Prostate gland (tissue), 2 donors: ENCODE measurements around the gene AURKA. TPM values are rescaled to one million over a fixed set of nuclear protein-coding genes. Genes with fewer than 3 reads are reported as not detected.

Experiments
- DNase-seq: peaks from one replicate; pipeline ENCODE4 v3.0.0-alpha.2; 2019; ENCODE audit warnings: low spot score
- H3K27ac ChIP-seq, 2 donors: fragments of 200-600 bp; sonication (generic); 2 replicates each; pipeline ENCODE4 v1.5.1; 2017 to 2019
- H3K27me3 ChIP-seq: fragments of 200-600 bp; sonication (generic); replicated peaks from 2 replicates; pipeline ENCODE4 v1.5.1; 2019; ENCODE audit not compliant: insufficient read depth
- H3K36me3 ChIP-seq, 2 donors: fragments of 200-600 bp; sonication (generic); 1 replicate in 1 of 2; 2 replicates in 1 of 2; pipeline versions ENCODE4 v1.5.1 to v1.8.1; 2017 to 2019
- H3K4me1 ChIP-seq: fragments of 200-600 bp; sonication (generic); replicated peaks from 2 replicates; pipeline ENCODE4 v1.5.1; 2019
- H3K4me3 ChIP-seq, 2 donors: fragments of 200-600 bp; sonication (generic); 2 replicates each; pipeline ENCODE4 v1.5.1; 2017 to 2019
- H3K9me3 ChIP-seq: fragments of 200-600 bp; sonication (generic); 2 replicates; pipeline ENCODE4 v1.5.1; 2017
- CTCF ChIP-seq, 4 experiments: fragments of 200-600 bp in 2 of 4; fragments of 450-650 bp in 2 of 4; sonication (generic) in 2 of 4; IDR thresholded peaks; 1 replicate in 3 of 4; 2 replicates in 1 of 4; pipeline ENCODE4 v1.5.1; 2016 to 2019; ENCODE audit warnings: antibody characterized with exemption in 4 of 4, mild to moderate bottlenecking in 2 of 4, moderate library complexity in 2 of 4
- POLR2A ChIP-seq: fragments of 450-650 bp; IDR thresholded peaks from one replicate; pipeline ENCODE4 v1.6.1; 2016; ENCODE audit warnings: antibody characterized with exemption, mild to moderate bottlenecking
- POLR2AphosphoS5 ChIP-seq: sonication (generic); formaldehyde crosslinking; IDR thresholded peaks from one replicate; pipeline ENCODE4 v1.6.1; 2017; ENCODE audit warnings: antibody characterized with exemption
- WGBS: methylation state at CpG from one replicate; pipeline ENCODE4 v1.1.5; 2018; 5-methylcytosine and 5-hydroxymethylcytosine counted together
- intact Hi-C: fragments of 100-400 bp; cut with DNase I; formaldehyde crosslinking; loops from one replicate; pipeline ENCODE4 v1.14.2; 2022
- total RNA-seq, 2 donors: library from RNA; depleted of rRNA; stranded (reverse); fragments of >200 nt; gene quantifications; one replicate each; pipeline ENCODE4 v1.1.0, GENCODE V29; 2016

Gene AURKA
- total RNA-seq, 2 donors from 2014 or later: 2.6 to 9.9 TPM

GRCh38 chr20:56437196-56437960 lies 45.4 kb upstream of the AURKA start:
- no peak for DNase-seq
- TF ChIP-seq POLR2AphosphoS5 (no peak), CTCF (IDR thresholded peaks at IDR 0.05) (no peak), POLR2A (no peak)

GRCh38 chr20:56433880-56434255 lies 41.9 kb upstream of the AURKA start:
- H3K4me1 ChIP-seq: no peaks in the 10 kb centered on the region
- intact Hi-C loops: no loop called here
- H3K4me3 ChIP-seq: no peak overlapping the region
- 46% methylated on average over 6 of the region's 6 CpGs for WGBS
- no peak for DNase-seq
- no peak overlapping the region for H3K27ac ChIP-seq
- H3K36me3 ChIP-seq: no peaks in the 10 kb centered on the region
- no peaks in the 10 kb centered on the region for H3K27me3 ChIP-seq
- no peaks in the 10 kb centered on the region for H3K9me3 ChIP-seq
- TF ChIP-seq POLR2A (no peak), CTCF (IDR thresholded peaks at IDR 0.05) (no peak), POLR2AphosphoS5 (no peak)

More at GRCh38 chr20:56437196-56437960, 45.4 kb upstream of the AURKA start:
- no peak overlapping the region for H3K27ac ChIP-seq
- H3K36me3 ChIP-seq: no peaks in the 10 kb centered on the region
- WGBS: 83% methylated on average over 20 of the region's 20 CpGs
- no peaks in the 10 kb centered on the region for H3K27me3 ChIP-seq
- no peaks in the 10 kb centered on the region for H3K9me3 ChIP-seq
- intact Hi-C loops: no loop called here
- H3K4me3 ChIP-seq: no peak overlapping the region
- H3K4me1 ChIP-seq: no peaks in the 10 kb centered on the region

- Histone ChIP-seq H3K9me3 (no peaks in the 10 kb centered on the region), H3K4me3 (no peak overlapping the region), H3K36me3 (no peaks in the 10 kb centered on the region), H3K27me3 (no peaks in the 10 kb centered on the region), H3K27ac (no peak overlapping the region), H3K4me1 (no peaks in the 10 kb centered on the region)
- 41% methylated on average over 3 of the region's 3 CpGs for WGBS
- TF ChIP-seq POLR2A: no peak
- TF ChIP-seq POLR2AphosphoS5: no peak
- TF ChIP-seq CTCF (IDR thresholded peaks at IDR 0.05): no peak
- intact Hi-C loops: no loop called here
- no peak for DNase-seq
These were observed 41.3 kb upstream of the AURKA start for GRCh38 chr20:56433221-56433879.

GRCh38 chr20:56431471-56431870 lies 39.5 kb upstream of the AURKA start:
- Histone ChIP-seq H3K9me3 (no peaks in the 10 kb centered on the region), H3K36me3 (no peaks in the 10 kb centered on the region), H3K4me1 (no peaks in the 10 kb centered on the region), H3K27me3 (no peaks in the 10 kb centered on the region), H3K27ac (no peak overlapping the region), H3K4me3 (no peak overlapping the region)
- TF ChIP-seq POLR2AphosphoS5 (no peak), CTCF (IDR thresholded peaks at IDR 0.05) (no peak), POLR2A (no peak)
- no peak for DNase-seq
- intact Hi-C loops: no loop called here
- WGBS: 84% methylated on average over 3 of the region's 3 CpGs

- TF ChIP-seq CTCF (IDR thresholded peaks at IDR 0.05) (no peak), POLR2AphosphoS5 (no peak), POLR2A (no peak)
- Histone ChIP-seq H3K9me3 (no peaks in the 10 kb centered on the region), H3K36me3 (no peaks in the 10 kb centered on the region), H3K4me3 (no peak overlapping the region), H3K27ac (no peak overlapping the region), H3K27me3 (no peaks in the 10 kb centered on the region), H3K4me1 (no peaks in the 10 kb centered on the region)
- intact Hi-C loops: no loop called here
- no peak for DNase-seq
- 89% methylated on average over 1 of the region's 1 CpG for WGBS
These were observed 38.9 kb upstream of the AURKA start for GRCh38 chr20:56430957-56431356.
